HG03354 (cell line): ENCODE data around the gene IGFL1.
"Not testable (repeated sequence)": the region's sequence is repeated elsewhere in the genome, so short reads cannot be mapped to it uniquely, and the experiment has no call there.

Experiments used
- ATAC-seq: cut with Tn5 transposase; IDR thresholded peaks from one replicate; pipeline ENCODE4 v1.9.1; 2021; ENCODE audit warnings: mild to moderate bottlenecking; ENCODE audit not compliant: unreplicated experiment, poor library complexity, severe bottlenecking

IGFL1 gene

DNA sequence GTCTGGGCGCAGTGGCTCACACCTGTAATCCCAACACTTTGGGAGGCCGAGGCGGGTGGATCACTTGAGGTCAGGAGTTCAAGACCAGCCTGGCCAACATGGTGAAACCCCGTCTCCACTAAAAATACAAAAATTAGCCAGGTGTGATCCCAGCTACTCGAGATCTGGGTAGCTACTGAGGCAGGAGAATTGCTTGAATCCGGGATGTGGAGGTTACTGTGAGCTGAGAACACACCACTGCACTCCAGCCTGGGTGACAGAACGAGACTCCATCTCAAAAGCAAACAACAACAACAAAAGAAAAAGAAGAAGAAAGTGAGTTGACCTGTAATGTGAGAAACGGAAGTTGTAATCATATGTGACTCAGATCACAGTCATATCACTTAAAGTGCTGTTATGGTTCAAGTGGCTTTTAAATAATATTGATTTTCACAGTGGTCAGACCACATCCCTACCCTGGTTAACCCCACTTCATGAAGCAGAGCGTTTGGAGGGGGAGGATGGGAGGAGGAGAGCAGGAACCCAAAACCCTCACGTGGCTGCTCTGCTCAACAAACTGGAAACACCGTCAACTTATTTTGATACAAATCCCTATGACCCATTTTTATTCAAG, 33.2 kb downstream of the IGFL1 start:
- not testable (repeated sequence) for ATAC-seq

DNA sequence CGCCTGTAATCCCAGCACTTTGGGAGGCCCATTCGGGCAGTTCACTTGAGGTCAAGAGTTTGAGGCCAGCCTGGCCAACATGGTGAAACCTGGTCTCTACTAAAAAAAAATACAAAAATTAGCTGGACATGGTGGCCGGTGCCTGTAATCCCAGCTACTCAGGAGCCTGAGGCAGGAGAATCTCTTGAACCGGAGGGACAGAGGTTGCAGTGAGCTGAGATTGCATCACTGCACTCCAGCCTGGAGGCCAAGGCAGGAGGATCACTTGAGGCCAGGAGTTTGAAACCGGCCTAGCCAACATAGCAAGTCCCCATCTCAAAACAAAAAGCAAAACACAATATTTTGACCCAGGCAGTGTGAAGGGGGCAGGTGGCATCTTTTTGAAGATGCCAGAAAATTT, 35.3 kb downstream of the IGFL1 start:
- ATAC-seq: not testable (repeated sequence)

DNA sequence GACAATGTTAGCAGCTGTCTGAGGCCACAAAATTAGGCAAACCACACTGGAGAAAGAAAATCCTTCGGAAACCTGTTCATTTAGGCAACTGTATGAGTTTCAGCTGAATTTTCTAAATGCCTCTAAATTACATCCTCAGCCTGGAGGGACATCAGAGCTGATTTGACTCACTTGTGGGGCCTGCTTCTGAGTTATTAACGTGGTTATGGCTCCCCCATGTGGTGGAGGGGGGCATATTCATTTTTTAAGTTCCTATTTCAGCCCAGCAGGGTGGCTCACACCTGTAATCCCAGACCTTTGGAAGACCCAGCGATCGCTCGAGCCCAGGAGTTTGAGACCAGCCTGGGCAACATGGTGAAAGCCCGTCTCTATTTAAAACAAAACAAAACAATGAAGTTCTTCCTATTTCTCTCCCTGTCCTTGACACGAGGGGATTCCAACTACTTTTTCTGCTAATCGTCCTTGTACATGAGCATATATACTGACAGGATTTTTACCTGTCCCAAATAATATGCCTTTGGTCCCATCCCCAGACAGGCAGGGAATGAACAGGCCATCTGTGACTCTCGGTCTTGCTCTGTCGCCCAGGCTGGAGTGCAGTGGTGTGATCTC, 35.8 kb downstream of the IGFL1 start:
- ATAC-seq: no peak

DNA sequence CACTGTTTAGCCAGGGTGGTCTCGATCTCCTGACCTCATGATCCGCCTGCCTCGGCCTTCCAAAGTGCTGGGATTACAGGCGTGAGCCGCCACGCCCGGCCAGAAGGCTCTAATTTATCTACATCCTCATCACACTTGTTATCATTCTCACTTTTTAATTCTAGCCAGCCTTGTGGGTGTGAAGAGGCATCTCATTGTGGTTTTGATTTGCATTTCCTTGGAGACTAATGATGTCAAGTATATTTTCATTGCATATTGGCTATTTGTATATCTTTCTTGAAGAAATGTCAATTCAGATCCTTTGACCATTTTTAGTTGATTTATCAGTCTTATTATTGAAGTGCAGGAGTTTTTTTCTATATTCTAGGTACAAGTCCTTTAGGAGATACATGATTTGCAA, 39.6 kb downstream of the IGFL1 start:
- no peak for ATAC-seq

DNA sequence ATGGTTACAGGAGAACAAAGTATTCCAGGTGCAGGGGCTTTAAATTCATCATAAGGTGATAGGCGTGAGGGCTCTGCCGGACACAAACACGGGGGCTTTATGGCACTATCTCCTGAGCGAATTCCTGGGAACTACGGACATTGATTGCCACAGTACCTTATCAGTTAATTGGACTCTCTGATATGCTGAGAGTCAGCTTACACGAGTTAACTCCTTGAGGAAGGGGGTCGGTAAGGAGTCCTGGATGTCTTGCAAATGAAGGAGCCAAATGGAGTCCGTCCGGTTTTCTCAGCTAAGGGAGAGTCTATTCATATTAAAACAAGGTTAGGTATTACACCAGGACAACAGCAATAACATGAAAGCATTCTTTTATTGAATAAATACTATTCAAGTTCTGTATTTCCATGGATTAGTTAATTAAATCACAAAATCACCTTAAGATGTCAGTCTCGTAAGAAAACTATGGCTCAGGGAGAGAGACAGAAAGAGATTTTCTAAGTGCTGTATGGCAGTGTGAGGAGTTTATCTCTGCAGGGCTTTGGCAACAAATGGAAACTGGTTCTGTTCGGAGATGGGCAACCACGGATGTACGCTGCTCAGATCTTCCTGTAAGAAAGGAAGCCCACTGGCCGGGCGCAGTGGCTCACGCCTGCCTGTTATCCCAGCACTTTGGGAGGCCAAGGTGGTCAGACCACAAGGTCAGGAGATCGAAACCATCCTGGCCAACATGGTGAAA, 41.1 kb downstream of the IGFL1 start:
- ATAC-seq: no peak

DNA sequence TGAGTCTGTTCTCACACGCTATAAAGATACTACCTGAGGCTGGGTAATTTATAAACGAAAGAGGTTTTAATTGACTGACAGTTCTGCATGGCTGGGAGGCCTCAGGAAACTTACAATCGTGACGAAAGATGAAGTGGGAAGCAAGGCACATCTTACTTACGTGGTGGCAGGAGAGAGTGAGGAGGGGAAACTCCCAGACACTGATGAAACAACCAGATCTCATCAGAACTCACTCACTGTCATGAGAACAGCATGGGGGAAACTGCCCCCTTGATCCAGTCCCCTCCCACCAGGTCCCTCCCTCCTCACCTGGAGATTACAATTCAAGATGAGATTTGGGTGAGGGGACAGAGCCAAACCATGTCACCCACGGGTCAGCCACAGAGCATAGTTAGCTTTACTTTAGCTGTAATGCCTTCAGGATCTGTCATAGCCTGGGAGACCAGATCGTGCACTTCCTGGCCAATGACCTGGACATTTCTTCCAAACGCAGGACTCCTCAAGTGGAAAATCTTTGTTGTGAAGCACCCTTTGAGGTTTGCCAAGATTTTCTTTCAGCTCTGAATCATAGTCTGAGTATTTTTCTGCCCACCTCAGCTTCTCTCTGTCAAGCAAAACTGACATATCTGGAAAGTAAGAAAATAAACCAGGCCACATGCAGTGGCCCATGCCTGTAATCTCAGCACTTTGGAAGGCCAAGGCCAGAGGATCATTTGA, 42.1 kb downstream of the IGFL1 start:
- no peak for ATAC-seq

DNA sequence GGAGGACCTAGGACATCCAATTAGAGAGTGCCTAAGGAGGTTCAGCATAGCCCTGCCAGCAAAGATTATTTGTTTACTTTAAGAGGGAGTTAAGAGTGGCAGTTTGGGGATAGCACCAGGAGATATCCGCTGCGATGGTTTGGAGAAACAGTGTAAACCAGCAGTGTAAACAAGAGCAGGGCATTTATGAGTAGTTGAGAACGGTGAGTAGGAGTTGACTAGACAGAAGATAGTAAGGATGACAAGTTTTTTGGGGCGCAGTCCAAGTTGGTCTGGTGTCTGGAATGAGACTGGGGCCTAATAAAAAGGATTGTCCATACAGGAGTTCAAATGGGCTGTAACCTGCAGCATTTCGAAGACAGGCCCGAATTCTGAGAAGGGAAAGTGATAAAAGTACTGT, 44.4 kb downstream of the IGFL1 start:
- not testable (repeated sequence) for ATAC-seq

DNA sequence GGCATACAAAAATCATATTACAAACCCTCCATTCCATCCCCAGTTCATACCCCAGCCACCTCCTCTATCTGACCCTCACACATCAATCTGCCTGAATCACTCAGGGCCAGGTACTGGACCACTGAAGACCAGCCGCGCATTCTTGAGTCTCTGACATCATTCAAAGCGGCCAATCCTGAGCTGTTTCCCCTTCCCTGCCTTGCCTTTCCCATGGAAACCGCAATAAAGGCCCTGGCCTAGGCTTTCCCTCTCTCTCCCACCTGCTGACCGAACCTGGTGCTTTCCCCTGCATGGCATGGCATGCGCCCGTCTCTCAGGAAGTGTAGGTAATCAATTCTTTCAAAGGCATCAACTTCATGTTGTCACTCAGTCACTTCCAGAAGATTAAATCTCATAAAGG, 49.6 kb downstream of the IGFL1 start:
- ATAC-seq: no peak
